OCI-LY3 (cell line): ENCODE measurements around the gene FASTKD1.

ENCODE experiments used
- H2AFZ ChIP-seq: fragments of 200-600, 300-600 bp; shearing (Covaris generic); 2 replicates; pipeline ENCODE4 v1.6.0; 2014; ENCODE audit warnings: antibody characterized with exemption, low read depth, low read length
- H3K27ac ChIP-seq: fragments of 200-600, 300-600 bp; sonication (generic); 2 replicates; pipeline ENCODE4 v1.5.1; 2014; ENCODE audit warnings: mild to moderate bottlenecking, low read length, moderate library complexity, mixed read lengths
- H3K27me3 ChIP-seq: fragments of 200-600, 300-600 bp; sonication (generic); 2 replicates; pipeline ENCODE4 v1.6.1; 2014; ENCODE audit warnings: low read depth, low read length, mixed read lengths
- H3K36me3 ChIP-seq: fragments of 200-600, 300-600 bp; sonication (generic); replicated peaks from 2 replicates; pipeline ENCODE3; 2014; ENCODE audit warnings: low read depth, low read length, mixed read lengths
- H3K4me1 ChIP-seq: fragments of 300-600, 200-600 bp; sonication (generic); 2 replicates; pipeline ENCODE4 v1.6.1; 2014; ENCODE audit warnings: low read length, mixed read lengths
- H3K4me2 ChIP-seq: fragments of 200-600, 300-600 bp; sonication (generic); 2 replicates; pipeline ENCODE4 v1.6.1; 2014; ENCODE audit warnings: low read length, mixed read lengths
- H3K4me3 ChIP-seq: fragments of 300-600, 200-600 bp; sonication (generic); 2 replicates; pipeline ENCODE4 v1.5.1; 2014; ENCODE audit warnings: antibody characterized with exemption, mild to moderate bottlenecking, low read length, moderate library complexity
- H3K79me2 ChIP-seq: fragments of 300-600, 200-600 bp; shearing (Covaris generic); 2 replicates; pipeline ENCODE4 v1.6.1; 2014; ENCODE audit warnings: mild to moderate bottlenecking, low read length, mixed read lengths
- H3K9ac ChIP-seq: fragments of 300-600, 200-600 bp; shearing (Covaris generic); 2 replicates; pipeline ENCODE4 v1.6.0; 2014; ENCODE audit warnings: mild to moderate bottlenecking, low read length, moderate library complexity
- H3K9me3 ChIP-seq: fragments of 200-600, 300-600 bp; shearing (Covaris generic); 2 replicates; pipeline ENCODE4 v1.6.1; 2014; ENCODE audit warnings: low read length, mixed read lengths; ENCODE audit not compliant: insufficient read depth
- H4K20me1 ChIP-seq: fragments of 200-600, 300-600 bp; sonication (generic); 2 replicates; pipeline ENCODE4 v1.6.1; 2016; ENCODE audit warnings: low read length, mixed read lengths; ENCODE audit not compliant: insufficient read depth
- CTCF ChIP-seq: fragments of 200-600, 300-600 bp; sonication (generic); IDR thresholded peaks from 2 replicates; pipeline ENCODE4 v1.5.1; 2014; ENCODE audit warnings: antibody characterized with exemption, low read length, low read depth
- EZH2phosphoT487 ChIP-seq: fragments of 200-600 bp; shearing (Covaris generic); IDR thresholded peaks from 2 replicates; pipeline ENCODE4 v1.6.1; 2018; ENCODE audit warnings: antibody characterized with exemption, mixed run types, low read depth

Gene FASTKD1

GRCh38 chr2:169490834-169491233 is 82.8 kb downstream of the FASTKD1 start:
- Histone ChIP-seq H3K27ac (no peak overlapping the region), H3K36me3 (no peaks in the 10 kb centered on the region), H3K4me2 (no peak overlapping the region), H4K20me1 (no peaks in the 10 kb centered on the region), H3K4me3 (no peak overlapping the region), H3K27me3 (no peaks in the 10 kb centered on the region), H3K9ac (no peak overlapping the region), H3K79me2 (no peaks in the 10 kb centered on the region), H3K9me3 (no peaks in the 10 kb centered on the region), H2AFZ (no peak overlapping the region), H3K4me1 (no peaks in the 10 kb centered on the region)
- TF ChIP-seq EZH2phosphoT487 (no peak), CTCF (no peak)

- H3K79me2 ChIP-seq, result no peaks in the 10 kb centered on the region
- TF ChIP-seq EZH2phosphoT487 (no peak), CTCF (no peak)
- H3K27me3 ChIP-seq, result no peaks in the 10 kb centered on the region
- H3K9me3 ChIP-seq, result no peaks in the 10 kb centered on the region
- H3K9ac ChIP-seq, result no peak overlapping the region
- H3K27ac ChIP-seq, result no peak overlapping the region
- no peaks in the 10 kb centered on the region for H3K36me3 ChIP-seq
- no peaks in the 10 kb centered on the region for H3K4me1 ChIP-seq
- H3K4me3 ChIP-seq, result no peak overlapping the region
- H3K4me2 ChIP-seq, result no peak overlapping the region
- no peaks in the 10 kb centered on the region for H4K20me1 ChIP-seq
- no peak overlapping the region for H2AFZ ChIP-seq
These were observed 87.2 kb downstream of the FASTKD1 start for GRCh38 chr2:169486487-169486886.

- Histone ChIP-seq H3K4me2 (no peak overlapping the region), H3K79me2 (no peaks in the 10 kb centered on the region), H4K20me1 (no peaks in the 10 kb centered on the region), H3K9me3 (no peaks in the 10 kb centered on the region), H2AFZ (no peak overlapping the region), H3K4me1 (no peaks in the 10 kb centered on the region), H3K4me3 (no peak overlapping the region), H3K27ac (no peak overlapping the region), H3K27me3 (no peaks in the 10 kb centered on the region), H3K9ac (no peak overlapping the region), H3K36me3 (no peaks in the 10 kb centered on the region)
- TF ChIP-seq EZH2phosphoT487 (no peak), CTCF (no peak)
These were observed 88.0 kb downstream of the FASTKD1 start for GRCh38 chr2:169485650-169486138.

GRCh38 chr2:169480079-169480465 is 93.6 kb downstream of the FASTKD1 start:
- H3K4me2 ChIP-seq, result peak overlapping the region; percentile 61
- H4K20me1 ChIP-seq, result no peaks in the 10 kb centered on the region
- no peaks in the 10 kb centered on the region for H3K27me3 ChIP-seq
- peak overlapping the region; percentile 66 for H3K9ac ChIP-seq
- peaks cover 8% of the 10 kb centered on the region for H3K4me1 ChIP-seq
- TF ChIP-seq EZH2phosphoT487 (no peak), CTCF (no peak)
- no peaks in the 10 kb centered on the region for H3K79me2 ChIP-seq
- no peaks in the 10 kb centered on the region for H3K9me3 ChIP-seq
- peak overlapping the region; percentile 81 for H3K4me3 ChIP-seq
- peak overlapping the region; percentile 66 for H2AFZ ChIP-seq
- H3K36me3 ChIP-seq, result no peaks in the 10 kb centered on the region
- H3K27ac ChIP-seq, result no peak overlapping the region
